K562 (cell line): Measurements from ENCODE around the gene GATA5. TPM values are rescaled to one million over a fixed set of nuclear protein-coding genes. Genes with fewer than 3 reads are reported as not detected.

ENCODE experiments used
- ATAC-seq: fragments of 200-7000 bp; cut with Tn5 transposase; 3 replicates; pipeline ENCODE4 v1.9.1; 2020; ENCODE audit warnings: moderate library complexity
- BruUV-seq: library from RNA; stranded (reverse); fragments of 400-500 nt; replicated peaks from 2 replicates; lab custom pipeline; 2021; lab: Mats Ljungman, UMichigan
- CTCF ChIA-PET: fragments of 300-600 bp; formaldehyde crosslinking; extraction: SDS; loops from one replicate; lab custom pipeline; 2021; ENCODE audit warnings: low intra/inter-chr PET ratio; lab: Yijun Ruan, JAX
- POLR2A ChIA-PET: fragments of 300-600, 350-650 bp; sonication (Branson Sonifier 250); formaldehyde crosslinking; extraction: SDS; loops from one replicate; lab custom pipeline; 2021; ENCODE audit warnings: antibody characterized with exemption, inconsistent platforms; lab: Yijun Ruan, JAX
- DNase-seq, 4 experiments: peaks; one replicate each; pipeline versions ENCODE4 v3.0.0 to v3.0.0-alpha.2; 2011 to 2018; ENCODE audit warnings: low spot score in 3 of 4, mixed read lengths in 3 of 4; ENCODE audit errors: extremely low read depth in 1 of 4
- FAIRE-seq: peaks from 2 replicates; lab custom pipeline; 2011; peaks lifted over from hg19 to GRCh38; lab: Jason Lieb, UNC
- H2AFZ ChIP-seq: 2 replicates; pipeline ENCODE4 v1.6.0; 2011; ENCODE audit warnings: low read depth, low read length, control low read depth, inconsistent platforms
- H3K27ac ChIP-seq: fragments of 200-600 bp; 3 replicates; pipeline ENCODE4 v1.8.0; 2011; ENCODE audit warnings: low read depth, mild to moderate bottlenecking, control low read depth, inconsistent platforms, low read length, moderate library complexity, mixed read lengths; ENCODE audit errors: extremely low read depth
- H3K27me3 ChIP-seq, 2 experiments: fragments of 300-600 bp in 1 of 2; 2 replicates in 1 of 2; 3 replicates in 1 of 2; pipeline versions ENCODE4 v1.6.0 to v1.8.0; 2011; ENCODE audit warnings: inconsistent platforms in 2 of 2, low read length in 2 of 2, mild to moderate bottlenecking in 1 of 2, mixed read lengths in 1 of 2, moderate library complexity in 1 of 2; ENCODE audit not compliant: control insufficient read depth in 2 of 2, insufficient read depth in 2 of 2
- H3K36me3 ChIP-seq: fragments of 300-600 bp; 3 replicates; pipeline ENCODE4 v1.8.0; 2011; ENCODE audit warnings: mild to moderate bottlenecking, low read length, inconsistent platforms; ENCODE audit not compliant: control insufficient read depth, insufficient read depth
- H3K4me1 ChIP-seq, 2 experiments: fragments of 200-600 bp in 1 of 2; replicated peaks in 1 of 2; 2 replicates in 1 of 2; 3 replicates in 1 of 2; pipeline versions ENCODE4 v1.5.1 to v1.8.0; 2011; ENCODE audit warnings: inconsistent platforms in 2 of 2, low read length in 2 of 2, mild to moderate bottlenecking in 1 of 2, mixed read lengths in 1 of 2, moderate library complexity in 1 of 2; ENCODE audit not compliant: control insufficient read depth in 2 of 2, insufficient read depth in 2 of 2
- H3K4me2 ChIP-seq: 2 replicates; pipeline ENCODE4 v1.6.1; 2011; ENCODE audit warnings: low read length, control low read depth, inconsistent platforms, mixed read lengths; ENCODE audit not compliant: insufficient read depth
- H3K4me3 ChIP-seq: fragments of 200-600 bp; sonication (generic), shearing (Covaris generic); 2 replicates; pipeline ENCODE4 v1.5.1; 2016; ENCODE audit warnings: control low read depth, inconsistent platforms
- H3K79me2 ChIP-seq: fragments of 200-600 bp; 3 replicates; pipeline ENCODE4 v1.8.0; 2011; ENCODE audit warnings: low read length, inconsistent platforms; ENCODE audit not compliant: control insufficient read depth, insufficient read depth
- H3K9ac ChIP-seq, 2 experiments: 2 replicates each; pipeline versions ENCODE4 v1.6.0 to v1.6.1; 2011; ENCODE audit warnings: low read depth in 2 of 2, low read length in 2 of 2, control low read depth in 1 of 2, inconsistent platforms in 1 of 2, mild to moderate bottlenecking in 1 of 2, mixed read lengths in 1 of 2; ENCODE audit not compliant: insufficient read depth in 1 of 2
- H3K9me1 ChIP-seq: one replicate; pipeline ENCODE4 v1.6.0; 2011; ENCODE audit warnings: inconsistent platforms, mild to moderate bottlenecking, low read length, moderate library complexity; ENCODE audit not compliant: control insufficient read depth, insufficient read depth
- H3K9me3 ChIP-seq: replicated peaks from 2 replicates; pipeline ENCODE4 v1.5.1; 2011; ENCODE audit warnings: low read depth, low read length, inconsistent platforms; ENCODE audit not compliant: control insufficient read depth, insufficient read depth
- H4K20me1 ChIP-seq: replicated peaks from 2 replicates; pipeline ENCODE4 v1.6.1; 2011; ENCODE audit warnings: low read length, inconsistent platforms, mixed read lengths; ENCODE audit not compliant: control insufficient read depth, insufficient read depth
- CBFB ChIP-seq: sonication (generic); formaldehyde crosslinking; IDR thresholded peaks from 2 replicates; pipeline ENCODE4 v1.4.0; 2020; ENCODE audit warnings: mild to moderate bottlenecking, missing genetic modification reagents
- HDGF ChIP-seq: fragments of 450-650 bp; IDR thresholded peaks from 2 replicates; pipeline ENCODE4 v1.6.1; 2016
- KDM1A ChIP-seq, 2 experiments: fragments of 450-650 bp; IDR thresholded peaks; 2 replicates each; pipeline ENCODE4 v1.6.1; 2016; ENCODE audit warnings: mild to moderate bottlenecking in 2 of 2
- NCOA4 ChIP-seq: fragments of 450-650 bp; IDR thresholded peaks from 2 replicates; pipeline ENCODE4 v1.6.1; 2018; ENCODE audit warnings: mild to moderate bottlenecking; ENCODE audit not compliant: partially characterized antibody
- NRF1 ChIP-seq, 2 experiments: fragments of 450-650 bp; IDR thresholded peaks in 1 of 2; conservative IDR thresholded peaks in 1 of 2; 2 replicates each; pipeline ENCODE4 v1.6.1; 2014; ENCODE audit warnings: mild to moderate bottlenecking in 2 of 2
- POLR3G ChIP-seq: IDR thresholded peaks from 2 replicates; pipeline ENCODE4 v1.6.1; 2011; ENCODE audit not compliant: insufficient read length, insufficient replicate concordance; ENCODE audit errors: extremely low read depth
- RAD21 ChIP-seq, 2 experiments: fragments of 250-450 bp in 1 of 2; fragments of 450-650 bp in 1 of 2; sonication (Bioruptor Pico) in 1 of 2; formaldehyde crosslinking in 1 of 2; IDR thresholded peaks in 1 of 2; conservative IDR thresholded peaks in 1 of 2; 2 replicates each; pipeline versions ENCODE4 v1.4.0 to v1.8.0; 2020 to 2022; ENCODE audit warnings: mild to moderate bottlenecking in 2 of 2, moderate library complexity in 1 of 2
- RBFOX2 ChIP-seq: fragments of 200-400 bp; formaldehyde crosslinking; IDR thresholded peaks from 2 replicates; pipeline ENCODE4 v1.6.1; 2017; ENCODE audit warnings: low read depth, mild to moderate bottlenecking, low read length, moderate library complexity
- SMAD2 ChIP-seq: fragments of 150-350 bp; IDR thresholded peaks from 2 replicates; pipeline ENCODE4 v1.6.1; 2014; ENCODE audit warnings: low read depth, mild to moderate bottlenecking, low read length
- TEAD1 ChIP-seq, 2 experiments: fragments of 450-650 bp in 1 of 2; sonication (generic) in 1 of 2; formaldehyde crosslinking; IDR thresholded peaks; 2 replicates each; pipeline versions ENCODE4 v1.4.0 to v1.8.0; 2020 to 2022; ENCODE audit warnings: mild to moderate bottlenecking in 2 of 2, missing genetic modification reagents in 1 of 2
- XRCC4 ChIP-seq: IDR thresholded peaks from one replicate; pipeline ENCODE4 v1.6.1; 2011; ENCODE audit not compliant: insufficient read depth, insufficient read length; ENCODE audit errors: extremely low read depth
- ZBTB7A ChIP-seq: IDR thresholded peaks from 2 replicates; pipeline ENCODE4 v1.6.1; 2011; ENCODE audit warnings: low read depth, mild to moderate bottlenecking, low read length, moderate library complexity, borderline replicate concordance; ENCODE audit not compliant: control insufficient read depth
- ZFP1 ChIP-seq: fragments of 450-650 bp; formaldehyde crosslinking; IDR thresholded peaks from 2 replicates; pipeline ENCODE4 v1.4.0; 2020; ENCODE audit warnings: mild to moderate bottlenecking, mixed read lengths
- WGBS: fragments of 100-300 bp; shearing (Covaris generic); methylation state at CpG from one replicate; pipeline ENCODE4 v1.1.6; 2016; ENCODE audit warnings: low coverage, mixed read lengths; ENCODE audit not compliant: insufficient coverage; ENCODE audit errors: missing lambda C conversion rate; 5-methylcytosine and 5-hydroxymethylcytosine counted together
- in situ Hi-C: fragments of 300-500 bp; cut with MboI; formaldehyde crosslinking; loops from 4 replicates; pipeline ENCODE4 v1.15.0; 2018; ENCODE audit warnings: inconsistent platforms, mixed read lengths
- intact Hi-C: fragments of 100-400 bp; cut with micrococcal nuclease; formaldehyde crosslinking; loops from 2 replicates; pipeline ENCODE4 v1.14.2; 2022
- polyA plus RNA-seq, 8 experiments: library from polyadenylated mRNA; depleted of rRNA in 4 of 8; stranded (reverse) in 5 of 8; unstranded in 3 of 8; fragments of >200 nt; fragmentation: Nextera tagmentation in 2 of 8; fragmentation: Illumina TruSeq in 1 of 8; extraction: Ambion mirVana in 2 of 8; extraction: Trizol in 1 of 8; gene quantifications; 2 replicates each; pipeline versions ENCODE4 v1.2.1 to v1.2.3, GENCODE V29; 2011 to 2014; ENCODE audit warnings: inconsistent platforms in 1 of 8, missing spikeins in 1 of 8
- total RNA-seq, 7 experiments: library from RNA; depleted of rRNA in 6 of 7; stranded (reverse); fragments of >200 nt in 6 of 7; fragmentation: Illumina TruSeq in 2 of 7; extraction: Trizol in 2 of 7; gene quantifications; 2 replicates each; pipeline versions ENCODE4 v1.2.1 to v1.2.3, GENCODE V29; 2011 to 2021; ENCODE audit warnings: low replicate concordance in 1 of 7
- TF ChIP-seq, protein P1 (sequence below): sonication (generic); formaldehyde crosslinking; IDR thresholded peaks from 2 replicates; pipeline ENCODE4 v1.5.0; 2020; ENCODE audit warnings: missing genetic modification reagents
- TF ChIP-seq, protein P2 (sequence below): fragments of 250-450 bp; sonication (Bioruptor Pico); IDR thresholded peaks from 2 replicates; pipeline ENCODE4 v1.8.0; 2021; ENCODE audit warnings: moderate library complexity, mild to moderate bottlenecking, inconsistent platforms
- TF ChIP-seq, protein P3 (sequence below): fragments of 450-650 bp; IDR thresholded peaks from 2 replicates; pipeline ENCODE4 v1.6.1; 2016; ENCODE audit warnings: borderline replicate concordance
- TF ChIP-seq, protein P4 (sequence below): conservative IDR thresholded peaks from 2 replicates; pipeline ENCODE4 v1.6.1; 2011; ENCODE audit warnings: low read depth, mild to moderate bottlenecking, low read length; ENCODE audit not compliant: control insufficient read depth

The GATA5 gene
- total and polyA plus RNA-seq, 9 of the 15 experiments (the other 6 are each of a cell fraction or from before 2014, with no cell fraction given) = 0.09 to 0.57 (median 0.20) TPM; not detected in 3

GRCh38 chr20:62437927-62438326 lies 37.9 kb downstream of the GATA5 start:
- ChIA-PET CTCF (no interaction called here), POLR2A (no interaction called here)
- Histone ChIP-seq H3K27me3 (peaks cover 49 to 84% of the 10 kb centered on the region in 2 experiments), H3K4me3 (no peak overlapping the region), H2AFZ (no peak overlapping the region), H3K36me3 (no peaks in the 10 kb centered on the region), H3K4me2 (no peak overlapping the region), H3K9me1 (no peaks in the 10 kb centered on the region), H3K9ac (no peak overlapping the region), H3K27ac (no peak overlapping the region), H3K79me2 (no peaks in the 10 kb centered on the region), H3K9me3 (no peaks in the 10 kb centered on the region), H3K4me1 (peaks cover 0 to 29% of the 10 kb centered on the region in 2 experiments; a peak in 3 of 5 replicates), H4K20me1 (peaks cover 8% of the 10 kb centered on the region)
- ATAC-seq (no peak), FAIRE-seq (no peak), DNase-seq (no peak)
- no TSS peak for BruUV-seq
- WGBS = 21% methylated on average over 15 of the region's 24 CpGs
- in situ Hi-C loops = no loop called here
- TF ChIP-seq ZFP1 (no peak), HDGF (no peak), KDM1A (IDR thresholded peaks at IDR 0.05) (no peak), POLR3G (no peak), CBFB (CRISPR knock-in tag) (no peak), TEAD1 (CRISPR knock-in tag; IDR thresholded peaks at IDR 0.05) (no peak), XRCC4 (no peak), RAD21 (CRISPR knock-in tag; conservative IDR thresholded peaks at IDR 0.05 in 1 of 2, IDR thresholded peaks at IDR 0.05 in 1 of 2) (no peak), RBFOX2 (no peak), ZBTB7A (no peak), NCOA4 (no peak), NRF1 (conservative IDR thresholded peaks at IDR 0.05 in 1 of 2, IDR thresholded peaks at IDR 0.05 in 1 of 2) (no peak), SMAD2 (no peak)
- TF ChIP-seq, protein P1, sequence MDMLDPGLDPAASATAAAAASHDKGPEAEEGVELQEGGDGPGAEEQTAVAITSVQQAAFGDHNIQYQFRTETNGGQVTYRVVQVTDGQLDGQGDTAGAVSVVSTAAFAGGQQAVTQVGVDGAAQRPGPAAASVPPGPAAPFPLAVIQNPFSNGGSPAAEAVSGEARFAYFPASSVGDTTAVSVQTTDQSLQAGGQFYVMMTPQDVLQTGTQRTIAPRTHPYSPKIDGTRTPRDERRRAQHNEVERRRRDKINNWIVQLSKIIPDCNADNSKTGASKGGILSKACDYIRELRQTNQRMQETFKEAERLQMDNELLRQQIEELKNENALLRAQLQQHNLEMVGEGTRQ (CRISPR knock-in tag) = no peak
- TF ChIP-seq, protein P2, sequence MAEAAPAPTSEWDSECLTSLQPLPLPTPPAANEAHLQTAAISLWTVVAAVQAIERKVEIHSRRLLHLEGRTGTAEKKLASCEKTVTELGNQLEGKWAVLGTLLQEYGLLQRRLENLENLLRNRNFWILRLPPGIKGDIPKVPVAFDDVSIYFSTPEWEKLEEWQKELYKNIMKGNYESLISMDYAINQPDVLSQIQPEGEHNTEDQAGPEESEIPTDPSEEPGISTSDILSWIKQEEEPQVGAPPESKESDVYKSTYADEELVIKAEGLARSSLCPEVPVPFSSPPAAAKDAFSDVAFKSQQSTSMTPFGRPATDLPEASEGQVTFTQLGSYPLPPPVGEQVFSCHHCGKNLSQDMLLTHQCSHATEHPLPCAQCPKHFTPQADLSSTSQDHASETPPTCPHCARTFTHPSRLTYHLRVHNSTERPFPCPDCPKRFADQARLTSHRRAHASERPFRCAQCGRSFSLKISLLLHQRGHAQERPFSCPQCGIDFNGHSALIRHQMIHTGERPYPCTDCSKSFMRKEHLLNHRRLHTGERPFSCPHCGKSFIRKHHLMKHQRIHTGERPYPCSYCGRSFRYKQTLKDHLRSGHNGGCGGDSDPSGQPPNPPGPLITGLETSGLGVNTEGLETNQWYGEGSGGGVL = no peak
- TF ChIP-seq, protein P3, sequence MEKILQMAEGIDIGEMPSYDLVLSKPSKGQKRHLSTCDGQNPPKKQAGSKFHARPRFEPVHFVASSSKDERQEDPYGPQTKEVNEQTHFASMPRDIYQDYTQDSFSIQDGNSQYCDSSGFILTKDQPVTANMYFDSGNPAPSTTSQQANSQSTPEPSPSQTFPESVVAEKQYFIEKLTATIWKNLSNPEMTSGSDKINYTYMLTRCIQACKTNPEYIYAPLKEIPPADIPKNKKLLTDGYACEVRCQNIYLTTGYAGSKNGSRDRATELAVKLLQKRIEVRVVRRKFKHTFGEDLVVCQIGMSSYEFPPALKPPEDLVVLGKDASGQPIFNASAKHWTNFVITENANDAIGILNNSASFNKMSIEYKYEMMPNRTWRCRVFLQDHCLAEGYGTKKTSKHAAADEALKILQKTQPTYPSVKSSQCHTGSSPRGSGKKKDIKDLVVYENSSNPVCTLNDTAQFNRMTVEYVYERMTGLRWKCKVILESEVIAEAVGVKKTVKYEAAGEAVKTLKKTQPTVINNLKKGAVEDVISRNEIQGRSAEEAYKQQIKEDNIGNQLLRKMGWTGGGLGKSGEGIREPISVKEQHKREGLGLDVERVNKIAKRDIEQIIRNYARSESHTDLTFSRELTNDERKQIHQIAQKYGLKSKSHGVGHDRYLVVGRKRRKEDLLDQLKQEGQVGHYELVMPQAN = no peak
- TF ChIP-seq, protein P4, sequence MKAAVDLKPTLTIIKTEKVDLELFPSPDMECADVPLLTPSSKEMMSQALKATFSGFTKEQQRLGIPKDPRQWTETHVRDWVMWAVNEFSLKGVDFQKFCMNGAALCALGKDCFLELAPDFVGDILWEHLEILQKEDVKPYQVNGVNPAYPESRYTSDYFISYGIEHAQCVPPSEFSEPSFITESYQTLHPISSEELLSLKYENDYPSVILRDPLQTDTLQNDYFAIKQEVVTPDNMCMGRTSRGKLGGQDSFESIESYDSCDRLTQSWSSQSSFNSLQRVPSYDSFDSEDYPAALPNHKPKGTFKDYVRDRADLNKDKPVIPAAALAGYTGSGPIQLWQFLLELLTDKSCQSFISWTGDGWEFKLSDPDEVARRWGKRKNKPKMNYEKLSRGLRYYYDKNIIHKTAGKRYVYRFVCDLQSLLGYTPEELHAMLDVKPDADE = no peak
- intact Hi-C loops = no loop called here
